Measurements from ENCODE around the gene PPP6R3.

PPP6R3 gene

DNA sequence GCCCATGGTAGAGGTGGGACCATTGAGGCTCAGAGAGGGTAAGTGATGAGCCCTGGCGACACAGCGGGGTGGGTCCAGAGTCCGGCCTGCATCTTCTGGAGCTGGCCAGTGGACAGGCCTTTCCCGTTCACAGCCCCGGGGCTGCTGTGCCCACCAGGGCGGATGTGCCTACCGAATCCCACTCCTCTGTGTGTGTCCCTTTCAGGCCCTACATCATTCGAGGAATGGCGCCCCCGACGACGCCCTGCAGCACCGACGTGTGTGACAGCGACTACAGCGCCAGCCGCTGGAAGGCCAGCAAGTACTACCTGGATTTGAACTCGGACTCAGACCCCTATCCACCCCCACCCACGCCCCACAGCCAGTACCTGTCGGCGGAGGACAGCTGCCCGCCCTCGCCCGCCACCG, 11.9 kb upstream of the PPP6R3 start:
- H3K79me2 ChIP-seq: no peaks in the 10 kb centered on the region
- H3K4me1 ChIP-seq: no peaks in the 10 kb centered on the region
- H3K27ac ChIP-seq: no peak overlapping the region
- no peak overlapping the region for H3K9ac ChIP-seq
- no peak overlapping the region for H2AFZ ChIP-seq
- H3K4me3 ChIP-seq (ENCODE audit: low read depth, low read length): no peak overlapping the region
- TF ChIP-seq CTCF (IDR thresholded peaks at IDR 0.05): no peak
- no peaks in the 10 kb centered on the region for H3K36me3 ChIP-seq (ENCODE audit: control insufficient read depth, insufficient read depth, low read length)
- no peaks in the 10 kb centered on the region for H3K9me3 ChIP-seq (ENCODE audit: control insufficient read depth, low read length)
- H3K27me3 ChIP-seq (ENCODE audit: control insufficient read depth, insufficient read depth, low read length): no peaks in the 10 kb centered on the region
- H3K4me2 ChIP-seq (ENCODE audit: low read length): no peak overlapping the region

DNA sequence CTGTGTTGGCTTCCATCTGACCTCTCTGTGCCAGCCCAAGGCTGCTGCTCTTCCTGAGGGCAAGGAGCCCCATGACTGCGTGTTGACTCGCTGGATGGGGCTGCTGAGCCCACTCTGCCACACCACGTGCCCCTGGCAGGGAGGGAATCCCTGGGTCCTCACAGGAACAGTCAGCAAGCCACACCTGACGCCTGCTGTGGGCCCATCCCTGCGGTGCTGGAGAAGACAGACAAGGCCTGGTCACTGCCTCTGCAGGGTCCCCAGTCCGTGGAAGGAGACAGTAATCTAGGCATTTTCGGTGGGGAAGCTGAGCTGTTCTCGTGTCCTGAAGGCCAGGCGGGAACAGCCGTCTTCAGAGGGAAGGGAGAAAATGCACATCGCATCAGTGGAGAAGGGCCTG, 10.6 kb upstream of the PPP6R3 start:
- Histone ChIP-seq H3K4me2 (ENCODE audit: low read length) (no peak overlapping the region), H3K9me3 (ENCODE audit: control insufficient read depth, low read length) (no peaks in the 10 kb centered on the region), H3K9ac (no peak overlapping the region), H3K79me2 (no peaks in the 10 kb centered on the region), H2AFZ (no peak overlapping the region), H3K4me1 (no peaks in the 10 kb centered on the region), H3K36me3 (ENCODE audit: control insufficient read depth, insufficient read depth, low read length) (no peaks in the 10 kb centered on the region), H3K27ac (no peak overlapping the region), H3K27me3 (ENCODE audit: control insufficient read depth, insufficient read depth, low read length) (no peaks in the 10 kb centered on the region), H3K4me3 (ENCODE audit: low read depth, low read length) (no peak overlapping the region)
- TF ChIP-seq CTCF (IDR thresholded peaks at IDR 0.05): no peak

GRCh38 chr11:68450711-68451110, 9.8 kb upstream of the PPP6R3 start:
- no peak overlapping the region for H3K27ac ChIP-seq
- no peaks in the 10 kb centered on the region for H3K4me1 ChIP-seq
- TF ChIP-seq CTCF (IDR thresholded peaks at IDR 0.05): no peak
- no peaks in the 10 kb centered on the region for H3K9me3 ChIP-seq (ENCODE audit: control insufficient read depth, low read length)
- H3K36me3 ChIP-seq (ENCODE audit: control insufficient read depth, insufficient read depth, low read length): no peaks in the 10 kb centered on the region
- no peak overlapping the region for H3K4me3 ChIP-seq (ENCODE audit: low read depth, low read length)
- no peaks in the 10 kb centered on the region for H3K27me3 ChIP-seq (ENCODE audit: control insufficient read depth, insufficient read depth, low read length)
- no peaks in the 10 kb centered on the region for H3K79me2 ChIP-seq
- no peak overlapping the region for H3K9ac ChIP-seq
- H2AFZ ChIP-seq: no peak overlapping the region
- H3K4me2 ChIP-seq (ENCODE audit: low read length): no peak overlapping the region

DNA sequence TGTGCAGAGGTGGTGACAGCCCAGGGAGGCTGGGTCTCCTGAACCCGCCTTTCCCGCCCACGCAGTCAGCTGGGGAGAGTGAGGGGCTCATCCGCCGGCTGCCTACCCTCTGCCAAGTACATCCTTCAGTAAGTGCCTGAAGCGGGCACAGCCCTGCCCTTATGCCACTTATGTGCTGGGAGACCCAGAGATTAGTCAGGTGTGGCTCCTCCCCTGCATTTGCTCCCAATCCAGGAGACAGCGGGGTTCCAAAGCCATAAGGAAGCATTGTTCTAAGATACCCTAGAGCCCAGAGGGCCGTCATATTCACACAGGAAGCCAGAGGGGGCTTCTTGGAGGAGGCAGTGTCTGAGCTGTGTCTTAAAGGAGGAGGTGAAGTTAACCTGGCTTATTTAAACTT, 5.8 kb upstream of the PPP6R3 start:
- Histone ChIP-seq H3K9me3 (ENCODE audit: control insufficient read depth, low read length) (no peaks in the 10 kb centered on the region), H3K9ac (no peak overlapping the region), H3K79me2 (no peaks in the 10 kb centered on the region), H2AFZ (no peak overlapping the region), H3K36me3 (ENCODE audit: control insufficient read depth, insufficient read depth, low read length) (no peaks in the 10 kb centered on the region), H3K4me1 (no peaks in the 10 kb centered on the region), H3K27me3 (ENCODE audit: control insufficient read depth, insufficient read depth, low read length) (no peaks in the 10 kb centered on the region), H3K4me2 (ENCODE audit: low read length) (no peak overlapping the region), H3K4me3 (ENCODE audit: low read depth, low read length) (no peak overlapping the region), H3K27ac (no peak overlapping the region)
- TF ChIP-seq CTCF (IDR thresholded peaks at IDR 0.05): no peak

- no peaks in the 10 kb centered on the region for H3K36me3 ChIP-seq (ENCODE audit: control insufficient read depth, insufficient read depth, low read length)
- H3K27ac ChIP-seq: no peak overlapping the region
- no peak overlapping the region for H3K4me2 ChIP-seq (ENCODE audit: low read length)
- no peaks in the 10 kb centered on the region for H3K4me1 ChIP-seq
- no peak overlapping the region for H3K4me3 ChIP-seq (ENCODE audit: low read depth, low read length)
- H3K79me2 ChIP-seq: no peaks in the 10 kb centered on the region
- no peaks in the 10 kb centered on the region for H3K27me3 ChIP-seq (ENCODE audit: control insufficient read depth, insufficient read depth, low read length)
- no peak overlapping the region for H3K9ac ChIP-seq
- H3K9me3 ChIP-seq (ENCODE audit: control insufficient read depth, low read length): no peaks in the 10 kb centered on the region
- no peak for TF ChIP-seq CTCF (IDR thresholded peaks at IDR 0.05)
- H2AFZ ChIP-seq: no peak overlapping the region
These were observed 5.1 kb upstream of the PPP6R3 start for GRCh38 chr11:68455485-68455884.
